ENCODE results near the gene RBM47. TPM values are rescaled to one million over a fixed set of nuclear protein-coding genes. Genes with fewer than 3 reads are reported as not detected.

Gene RBM47
- total and polyA plus RNA-seq, 2 experiments from 2014 or later: 35.6 to 139 TPM

DNA sequence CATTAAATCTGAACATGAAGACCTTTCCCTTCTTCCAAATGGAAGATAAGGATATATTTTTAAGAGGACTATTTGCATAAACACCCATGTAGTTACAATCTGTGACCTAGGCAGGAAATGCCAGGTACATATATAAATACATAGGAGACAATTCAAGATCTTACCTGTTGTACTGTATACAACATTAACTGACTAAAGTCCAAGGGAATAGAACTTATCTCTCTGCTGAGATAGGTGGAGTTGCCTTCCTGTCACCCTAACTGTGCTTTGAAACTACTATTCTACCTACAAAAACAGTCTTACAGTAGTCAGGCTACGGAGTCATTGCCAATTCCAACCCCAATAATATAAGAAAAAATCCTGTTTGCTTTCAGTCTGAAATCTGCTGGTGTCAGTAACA, 188.2 kb downstream of the RBM47 start (continued):
- TF ChIP-seq, protein P1, sequence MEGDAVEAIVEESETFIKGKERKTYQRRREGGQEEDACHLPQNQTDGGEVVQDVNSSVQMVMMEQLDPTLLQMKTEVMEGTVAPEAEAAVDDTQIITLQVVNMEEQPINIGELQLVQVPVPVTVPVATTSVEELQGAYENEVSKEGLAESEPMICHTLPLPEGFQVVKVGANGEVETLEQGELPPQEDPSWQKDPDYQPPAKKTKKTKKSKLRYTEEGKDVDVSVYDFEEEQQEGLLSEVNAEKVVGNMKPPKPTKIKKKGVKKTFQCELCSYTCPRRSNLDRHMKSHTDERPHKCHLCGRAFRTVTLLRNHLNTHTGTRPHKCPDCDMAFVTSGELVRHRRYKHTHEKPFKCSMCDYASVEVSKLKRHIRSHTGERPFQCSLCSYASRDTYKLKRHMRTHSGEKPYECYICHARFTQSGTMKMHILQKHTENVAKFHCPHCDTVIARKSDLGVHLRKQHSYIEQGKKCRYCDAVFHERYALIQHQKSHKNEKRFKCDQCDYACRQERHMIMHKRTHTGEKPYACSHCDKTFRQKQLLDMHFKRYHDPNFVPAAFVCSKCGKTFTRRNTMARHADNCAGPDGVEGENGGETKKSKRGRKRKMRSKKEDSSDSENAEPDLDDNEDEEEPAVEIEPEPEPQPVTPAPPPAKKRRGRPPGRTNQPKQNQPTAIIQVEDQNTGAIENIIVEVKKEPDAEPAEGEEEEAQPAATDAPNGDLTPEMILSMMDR (conservative IDR thresholded peaks at IDR 0.05; ENCODE audit: low read depth in 2 of 2): no peak
- TF ChIP-seq JUNB (IDR thresholded peaks at IDR 0.05; ENCODE audit: unreplicated experiment): no peak

DNA sequence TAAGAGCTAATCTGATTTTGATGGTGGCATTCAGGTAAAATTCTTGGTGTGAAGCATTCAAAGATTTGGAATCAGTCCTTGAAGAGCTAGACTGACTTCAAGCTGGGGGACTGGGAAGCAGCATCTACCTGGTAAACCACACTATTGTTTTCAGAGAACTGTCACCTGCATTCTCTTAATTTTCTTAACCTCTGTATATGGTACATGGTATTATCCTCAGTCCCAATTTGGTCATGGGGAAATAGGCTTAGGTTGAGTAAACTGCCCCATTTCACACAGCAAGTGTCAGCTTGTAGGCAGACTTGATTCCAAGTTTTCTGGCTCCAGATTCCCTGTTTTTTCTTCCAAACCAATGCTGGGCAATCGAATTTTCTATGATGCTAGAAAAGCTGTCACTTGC, 190.1 kb downstream of the RBM47 start:
- Histone ChIP-seq H3K4me1 (ENCODE audit: insufficient read depth) (peaks cover 13% of the 10 kb centered on the region), H4K20me1 (replicated peaks; ENCODE audit: insufficient read depth) (no peaks in the 10 kb centered on the region), H3K4me3 (no peak overlapping the region), H3K79me2 (replicated peaks; ENCODE audit: insufficient read depth) (peaks cover 7% of the 10 kb centered on the region), H3K27ac (ENCODE audit: low read depth) (0 out of 2 replicates have a peak overlapping the region, but pooled peaks have one; percentile 15), H3K27me3 (ENCODE audit: insufficient read depth) (no peaks in the 10 kb centered on the region), H3K36me3 (ENCODE audit: insufficient read depth) (0 out of 2 replicates have a peak, but pooled peaks cover 4% of the 10 kb centered on the region), H2AFZ (no peak overlapping the region), H3K9me2 (ENCODE audit: insufficient read depth) (no peaks in the 10 kb centered on the region), H3K4me2 (no peak overlapping the region), H3F3A (replicated peaks; ENCODE audit: low read depth) (peaks cover 2% of the 10 kb centered on the region; the same call in 1 of the 2 replicates)
- peaks cover 40% of the 10 kb centered on the region for H3K36me3 Mint-ChIP-seq (ENCODE audit: low read depth)
- TF ChIP-seq JUNB (IDR thresholded peaks at IDR 0.05; ENCODE audit: unreplicated experiment) (no peak), STAT1 (IDR thresholded peaks at IDR 0.05; ENCODE audit: unreplicated experiment) (no peak), ZNF114 (CRISPR knock-in tag; IDR thresholded peaks at IDR 0.05) (no peak), CREB1 (CRISPR knock-in tag; IDR thresholded peaks at IDR 0.05; ENCODE audit: low read depth) (no peak), POLR2AphosphoS5 (IDR thresholded peaks at IDR 0.05; ENCODE audit: low read depth) (no peak), EZH2 (IDR thresholded peaks at IDR 0.05; ENCODE audit: low read depth, unreplicated experiment) (no peak)
- TF ChIP-seq, protein P2, sequence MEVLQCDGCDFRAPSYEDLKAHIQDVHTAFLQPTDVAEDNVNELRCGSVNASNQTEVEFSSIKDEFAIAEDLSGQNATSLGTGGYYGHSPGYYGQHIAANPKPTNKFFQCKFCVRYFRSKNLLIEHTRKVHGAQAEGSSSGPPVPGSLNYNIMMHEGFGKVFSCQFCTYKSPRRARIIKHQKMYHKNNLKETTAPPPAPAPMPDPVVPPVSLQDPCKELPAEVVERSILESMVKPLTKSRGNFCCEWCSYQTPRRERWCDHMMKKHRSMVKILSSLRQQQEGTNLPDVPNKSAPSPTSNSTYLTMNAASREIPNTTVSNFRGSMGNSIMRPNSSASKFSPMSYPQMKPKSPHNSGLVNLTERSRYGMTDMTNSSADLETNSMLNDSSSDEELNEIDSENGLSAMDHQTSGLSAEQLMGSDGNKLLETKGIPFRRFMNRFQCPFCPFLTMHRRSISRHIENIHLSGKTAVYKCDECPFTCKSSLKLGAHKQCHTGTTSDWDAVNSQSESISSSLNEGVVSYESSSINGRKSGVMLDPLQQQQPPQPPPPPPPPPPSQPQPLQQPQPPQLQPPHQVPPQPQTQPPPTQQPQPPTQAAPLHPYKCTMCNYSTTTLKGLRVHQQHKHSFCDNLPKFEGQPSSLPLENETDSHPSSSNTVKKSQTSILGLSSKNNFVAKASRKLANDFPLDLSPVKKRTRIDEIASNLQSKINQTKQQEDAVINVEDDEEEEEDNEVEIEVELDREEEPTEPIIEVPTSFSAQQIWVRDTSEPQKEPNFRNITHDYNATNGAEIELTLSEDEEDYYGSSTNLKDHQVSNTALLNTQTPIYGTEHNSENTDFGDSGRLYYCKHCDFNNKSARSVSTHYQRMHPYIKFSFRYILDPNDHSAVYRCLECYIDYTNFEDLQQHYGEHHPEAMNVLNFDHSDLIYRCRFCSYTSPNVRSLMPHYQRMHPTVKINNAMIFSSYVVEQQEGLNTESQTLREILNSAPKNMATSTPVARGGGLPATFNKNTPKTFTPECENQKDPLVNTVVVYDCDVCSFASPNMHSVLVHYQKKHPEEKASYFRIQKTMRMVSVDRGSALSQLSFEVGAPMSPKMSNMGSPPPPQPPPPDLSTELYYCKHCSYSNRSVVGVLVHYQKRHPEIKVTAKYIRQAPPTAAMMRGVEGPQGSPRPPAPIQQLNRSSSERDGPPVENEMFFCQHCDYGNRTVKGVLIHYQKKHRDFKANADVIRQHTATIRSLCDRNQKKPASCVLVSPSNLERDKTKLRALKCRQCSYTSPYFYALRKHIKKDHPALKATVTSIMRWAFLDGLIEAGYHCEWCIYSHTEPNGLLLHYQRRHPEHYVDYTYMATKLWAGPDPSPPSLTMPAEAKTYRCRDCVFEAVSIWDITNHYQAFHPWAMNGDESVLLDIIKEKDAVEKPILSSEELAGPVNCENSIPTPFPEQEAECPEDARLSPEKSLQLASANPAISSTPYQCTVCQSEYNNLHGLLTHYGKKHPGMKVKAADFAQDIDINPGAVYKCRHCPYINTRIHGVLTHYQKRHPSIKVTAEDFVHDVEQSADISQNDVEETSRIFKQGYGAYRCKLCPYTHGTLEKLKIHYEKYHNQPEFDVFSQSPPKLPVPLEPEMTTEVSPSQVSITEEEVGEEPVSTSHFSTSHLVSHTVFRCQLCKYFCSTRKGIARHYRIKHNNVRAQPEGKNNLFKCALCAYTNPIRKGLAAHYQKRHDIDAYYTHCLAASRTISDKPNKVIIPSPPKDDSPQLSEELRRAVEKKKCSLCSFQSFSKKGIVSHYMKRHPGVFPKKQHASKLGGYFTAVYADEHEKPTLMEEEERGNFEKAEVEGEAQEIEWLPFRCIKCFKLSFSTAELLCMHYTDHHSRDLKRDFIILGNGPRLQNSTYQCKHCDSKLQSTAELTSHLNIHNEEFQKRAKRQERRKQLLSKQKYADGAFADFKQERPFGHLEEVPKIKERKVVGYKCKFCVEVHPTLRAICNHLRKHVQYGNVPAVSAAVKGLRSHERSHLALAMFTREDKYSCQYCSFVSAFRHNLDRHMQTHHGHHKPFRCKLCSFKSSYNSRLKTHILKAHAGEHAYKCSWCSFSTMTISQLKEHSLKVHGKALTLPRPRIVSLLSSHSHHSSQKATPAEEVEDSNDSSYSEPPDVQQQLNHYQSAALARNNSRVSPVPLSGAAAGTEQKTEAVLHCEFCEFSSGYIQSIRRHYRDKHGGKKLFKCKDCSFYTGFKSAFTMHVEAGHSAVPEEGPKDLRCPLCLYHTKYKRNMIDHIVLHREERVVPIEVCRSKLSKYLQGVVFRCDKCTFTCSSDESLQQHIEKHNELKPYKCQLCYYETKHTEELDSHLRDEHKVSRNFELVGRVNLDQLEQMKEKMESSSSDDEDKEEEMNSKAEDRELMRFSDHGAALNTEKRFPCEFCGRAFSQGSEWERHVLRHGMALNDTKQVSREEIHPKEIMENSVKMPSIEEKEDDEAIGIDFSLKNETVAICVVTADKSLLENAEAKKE (CRISPR knock-in tag; IDR thresholded peaks at IDR 0.05): no peak
- TF ChIP-seq, protein P3, sequence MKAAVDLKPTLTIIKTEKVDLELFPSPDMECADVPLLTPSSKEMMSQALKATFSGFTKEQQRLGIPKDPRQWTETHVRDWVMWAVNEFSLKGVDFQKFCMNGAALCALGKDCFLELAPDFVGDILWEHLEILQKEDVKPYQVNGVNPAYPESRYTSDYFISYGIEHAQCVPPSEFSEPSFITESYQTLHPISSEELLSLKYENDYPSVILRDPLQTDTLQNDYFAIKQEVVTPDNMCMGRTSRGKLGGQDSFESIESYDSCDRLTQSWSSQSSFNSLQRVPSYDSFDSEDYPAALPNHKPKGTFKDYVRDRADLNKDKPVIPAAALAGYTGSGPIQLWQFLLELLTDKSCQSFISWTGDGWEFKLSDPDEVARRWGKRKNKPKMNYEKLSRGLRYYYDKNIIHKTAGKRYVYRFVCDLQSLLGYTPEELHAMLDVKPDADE (IDR thresholded peaks at IDR 0.05): no peak
- ATAC-seq (no peak), DNase-seq (ENCODE audit: low spot score) (no peak)
- no peak overlapping the region for H3K27ac Mint-ChIP-seq
- peaks cover 7% of the 10 kb centered on the region for H3K27me3 Mint-ChIP-seq (ENCODE audit: insufficient read depth, low read depth, poor library complexity)
- H3K9me3 Mint-ChIP-seq: no peaks in the 10 kb centered on the region
- no peak overlapping the region for H3K4me3 Mint-ChIP-seq
- H3K4me1 Mint-ChIP-seq: peaks cover 18% of the 10 kb centered on the region

Measured in GM23338 (cell line).